IMR-90 (cell line): ENCODE results near the gene TSHZ3.

Source experiments
- CEBPB ChIP-seq: IDR thresholded peaks from 2 replicates; pipeline ENCODE4 v1.6.1; 2012; ENCODE audit warnings: low read depth, low read length, improper control_type of control experiment
- CTCF ChIP-seq: conservative IDR thresholded peaks from 2 replicates; pipeline ENCODE4 v1.5.1; 2012; ENCODE audit warnings: mild to moderate bottlenecking, low read depth, low read length, improper control_type of control experiment
- POLR2A ChIP-seq: IDR thresholded peaks from 2 replicates; pipeline ENCODE4 v1.6.1; 2012; ENCODE audit warnings: mild to moderate bottlenecking, low read depth, low read length
- SMC3 ChIP-seq: fragments of 150-350 bp; IDR thresholded peaks from 2 replicates; pipeline ENCODE4 v1.6.1; 2016; ENCODE audit warnings: low read depth, mild to moderate bottlenecking, antibody characterized with exemption, low read length, moderate library complexity

GRCh38 chr19:31391518-31391917 is 42.3 kb upstream of the TSHZ3 start:
- TF ChIP-seq CEBPB (no peak), POLR2A (no peak), CTCF (no peak), SMC3 (no peak)
